Osteocyte (in vitro differentiated cells): ENCODE data around the gene LGALS16. TPM values are rescaled to one million over a fixed set of nuclear protein-coding genes. Genes with fewer than 3 reads are reported as not detected.
"Not testable (repeated sequence)": the region's sequence is repeated elsewhere in the genome, so short reads cannot be mapped to it uniquely, and the experiment has no call there.

Experiments used
- DNase-seq: peaks from one replicate; pipeline ENCODE4 v3.0.0; 2021; ENCODE audit warnings: mixed read lengths; ENCODE audit not compliant: unreplicated experiment; ENCODE audit errors: extremely low spot score
- H3K27ac Mint-ChIP-seq: one replicate; pipeline ENCODE4 v1.8.0; 2021; ENCODE audit warnings: mild to moderate bottlenecking, mixed read lengths; ENCODE audit not compliant: unreplicated experiment
- H3K27me3 Mint-ChIP-seq: one replicate; pipeline ENCODE4 v1.8.0; 2021; ENCODE audit warnings: mixed read lengths; ENCODE audit not compliant: unreplicated experiment
- H3K36me3 Mint-ChIP-seq: one replicate; pipeline ENCODE4 v1.8.0; 2021; ENCODE audit warnings: mixed read lengths; ENCODE audit not compliant: unreplicated experiment
- H3K4me1 Mint-ChIP-seq: one replicate; pipeline ENCODE4 v1.8.0; 2021; ENCODE audit warnings: mixed read lengths; ENCODE audit not compliant: unreplicated experiment
- H3K4me3 Mint-ChIP-seq: one replicate; pipeline ENCODE4 v1.8.0; 2021; ENCODE audit warnings: mild to moderate bottlenecking, moderate library complexity, mixed read lengths; ENCODE audit not compliant: unreplicated experiment
- H3K9me3 Mint-ChIP-seq: one replicate; pipeline ENCODE4 v1.8.0; 2021; ENCODE audit warnings: mixed read lengths; ENCODE audit not compliant: unreplicated experiment
- total RNA-seq: library from RNA; stranded (reverse); gene quantifications from 2 replicates; pipeline ENCODE4 v1.2.1, GENCODE V29; 2021
- TF ChIP-seq, protein P1 (sequence below): fragments of 200-600 bp; sonication (generic); IDR thresholded peaks from 2 replicates; pipeline ENCODE4 v1.5.0; 2021; ENCODE audit warnings: antibody characterized with exemption, mild to moderate bottlenecking, moderate library complexity

LGALS16 gene
- total RNA-seq, 1 donor from 2014 or later: not detected

DNA sequence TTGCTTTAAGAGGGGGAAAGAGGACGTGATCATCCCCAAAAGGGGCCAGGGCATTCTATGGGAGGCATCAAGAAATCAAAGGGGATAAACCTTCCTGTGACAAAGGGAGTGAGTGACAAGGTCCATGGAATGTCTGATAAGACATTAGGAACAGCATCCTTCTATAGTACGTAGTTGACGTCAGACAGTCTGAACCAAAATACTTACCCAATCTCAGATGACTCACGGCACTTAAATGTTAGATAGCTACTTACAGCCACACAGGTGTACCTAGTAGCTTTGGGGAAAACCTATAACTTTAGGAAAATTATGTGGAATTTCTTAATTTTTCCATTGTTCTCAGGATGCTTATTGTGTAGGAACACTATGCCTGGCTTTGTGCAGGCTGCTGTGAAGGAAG is 4.9 kb downstream of the LGALS16 start:
- H3K9me3 Mint-ChIP-seq: no peaks in the 10 kb centered on the region
- TF ChIP-seq, protein P1, sequence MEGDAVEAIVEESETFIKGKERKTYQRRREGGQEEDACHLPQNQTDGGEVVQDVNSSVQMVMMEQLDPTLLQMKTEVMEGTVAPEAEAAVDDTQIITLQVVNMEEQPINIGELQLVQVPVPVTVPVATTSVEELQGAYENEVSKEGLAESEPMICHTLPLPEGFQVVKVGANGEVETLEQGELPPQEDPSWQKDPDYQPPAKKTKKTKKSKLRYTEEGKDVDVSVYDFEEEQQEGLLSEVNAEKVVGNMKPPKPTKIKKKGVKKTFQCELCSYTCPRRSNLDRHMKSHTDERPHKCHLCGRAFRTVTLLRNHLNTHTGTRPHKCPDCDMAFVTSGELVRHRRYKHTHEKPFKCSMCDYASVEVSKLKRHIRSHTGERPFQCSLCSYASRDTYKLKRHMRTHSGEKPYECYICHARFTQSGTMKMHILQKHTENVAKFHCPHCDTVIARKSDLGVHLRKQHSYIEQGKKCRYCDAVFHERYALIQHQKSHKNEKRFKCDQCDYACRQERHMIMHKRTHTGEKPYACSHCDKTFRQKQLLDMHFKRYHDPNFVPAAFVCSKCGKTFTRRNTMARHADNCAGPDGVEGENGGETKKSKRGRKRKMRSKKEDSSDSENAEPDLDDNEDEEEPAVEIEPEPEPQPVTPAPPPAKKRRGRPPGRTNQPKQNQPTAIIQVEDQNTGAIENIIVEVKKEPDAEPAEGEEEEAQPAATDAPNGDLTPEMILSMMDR: no peak
- peaks cover 15% of the 10 kb centered on the region for H3K27me3 Mint-ChIP-seq
- no peaks in the 10 kb centered on the region for H3K4me1 Mint-ChIP-seq
- DNase-seq: no peak
- H3K27ac Mint-ChIP-seq: no peak overlapping the region
- H3K4me3 Mint-ChIP-seq: no peak overlapping the region
- no peaks in the 10 kb centered on the region for H3K36me3 Mint-ChIP-seq

DNA sequence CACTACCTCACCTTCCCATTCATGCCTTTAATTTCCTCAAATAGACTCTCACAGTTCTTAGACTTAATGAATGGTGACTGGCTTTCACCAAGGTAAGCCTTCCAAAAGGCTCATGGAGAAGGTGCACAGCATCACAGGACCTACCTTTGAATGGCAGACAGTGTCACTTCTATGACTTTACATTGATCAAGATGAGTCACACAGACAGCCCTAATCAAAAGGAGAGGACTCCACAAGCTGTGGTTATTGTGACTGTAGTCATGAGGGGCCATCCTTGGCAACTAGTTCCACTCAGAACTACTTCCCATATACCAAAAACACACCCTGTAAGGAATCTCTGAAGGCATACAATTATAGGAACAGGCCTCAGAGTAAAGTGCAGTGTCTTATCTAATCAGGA is 5.9 kb downstream of the LGALS16 start:
- H3K9me3 Mint-ChIP-seq: no peaks in the 10 kb centered on the region
- H3K4me3 Mint-ChIP-seq: no peak overlapping the region
- H3K27me3 Mint-ChIP-seq: peaks cover 15% of the 10 kb centered on the region
- no peaks in the 10 kb centered on the region for H3K36me3 Mint-ChIP-seq
- TF ChIP-seq, protein P1: no peak
- no peak overlapping the region for H3K27ac Mint-ChIP-seq
- DNase-seq: no peak
- H3K4me1 Mint-ChIP-seq: no peaks in the 10 kb centered on the region

DNA sequence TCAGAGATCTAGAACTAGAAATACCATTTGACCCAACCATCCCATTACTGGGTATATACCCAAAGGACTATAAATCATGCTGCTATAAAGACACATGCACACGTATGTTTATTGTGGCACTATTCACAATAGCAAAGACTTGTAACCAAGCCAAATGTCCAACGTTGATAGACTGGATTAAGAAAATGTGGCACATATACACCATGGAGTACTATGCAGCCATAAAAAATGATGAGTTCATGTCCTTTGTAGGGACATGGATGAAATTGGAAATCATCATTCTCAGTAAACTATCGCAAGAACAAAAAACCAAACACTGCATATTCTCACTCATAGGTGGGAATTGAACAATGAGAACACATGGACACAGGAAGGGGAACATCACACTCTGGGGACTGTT is 14.1 kb downstream of the LGALS16 start:
- H3K9me3 Mint-ChIP-seq, H3K4me3 Mint-ChIP-seq, DNase-seq, H3K36me3 Mint-ChIP-seq, H3K27ac Mint-ChIP-seq, H3K4me1 Mint-ChIP-seq: not testable (repeated sequence)
- peaks cover 18% of the 10 kb centered on the region for H3K27me3 Mint-ChIP-seq

DNA sequence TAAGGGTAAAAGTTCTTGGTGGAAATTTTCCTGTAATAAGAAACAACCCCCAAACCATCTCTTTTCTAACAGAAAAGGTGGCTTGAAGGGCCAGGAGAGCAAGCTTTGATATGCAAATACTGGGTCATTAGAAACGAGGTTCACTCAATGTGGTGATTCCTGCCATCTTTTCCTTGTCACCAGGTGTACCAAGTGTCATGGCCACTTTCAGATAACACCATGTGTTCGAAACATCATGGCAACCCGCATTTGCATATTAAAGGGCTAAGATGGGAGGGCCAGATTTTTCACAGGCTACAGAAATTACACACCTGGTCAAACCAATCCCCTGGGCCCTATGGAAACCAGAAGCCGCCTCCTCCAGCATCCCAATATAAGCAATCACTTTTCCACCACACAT is 15.3 kb downstream of the LGALS16 start:
- Mint-ChIP-seq H3K36me3 (no peaks in the 10 kb centered on the region), H3K9me3 (no peaks in the 10 kb centered on the region), H3K4me3 (no peak overlapping the region), H3K27ac (no peak overlapping the region), H3K4me1 (no peaks in the 10 kb centered on the region), H3K27me3 (peaks cover 27% of the 10 kb centered on the region)
- no peak for DNase-seq
- TF ChIP-seq, protein P1: no peak

DNA sequence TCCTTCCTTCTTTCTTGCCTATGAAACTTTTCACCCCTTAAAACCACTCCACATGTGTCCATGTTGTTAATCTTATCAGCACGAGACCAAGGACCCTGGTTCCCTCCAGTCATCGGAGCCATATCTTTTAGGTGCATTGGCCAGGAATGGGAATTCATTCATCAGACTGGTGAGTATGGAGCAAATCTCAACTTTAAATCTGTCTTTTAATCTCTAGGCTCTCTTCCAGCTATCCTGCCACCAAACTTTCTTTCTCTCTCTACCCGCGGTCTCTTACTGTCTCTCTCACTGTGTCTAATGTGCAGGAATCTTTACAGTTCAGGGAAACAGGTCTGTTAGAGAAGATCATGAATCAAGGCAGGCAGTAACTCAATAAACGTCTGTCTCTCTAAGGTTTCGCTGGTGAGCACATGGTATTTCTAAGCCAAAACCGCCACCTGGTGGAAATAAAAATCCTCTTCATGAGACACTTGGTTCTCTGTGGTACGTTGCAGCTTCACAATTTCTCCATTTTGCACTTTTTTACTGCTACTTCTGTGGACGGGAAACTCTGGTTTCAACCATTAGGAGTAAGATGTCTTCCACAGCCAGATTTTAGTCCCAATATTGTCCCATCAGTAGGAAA is 16.1 kb downstream of the LGALS16 start:
- no peaks in the 10 kb centered on the region for H3K9me3 Mint-ChIP-seq
- H3K27me3 Mint-ChIP-seq: peaks cover 28% of the 10 kb centered on the region
- no peaks in the 10 kb centered on the region for H3K4me1 Mint-ChIP-seq
- H3K27ac Mint-ChIP-seq: no peak overlapping the region
- no peak overlapping the region for H3K4me3 Mint-ChIP-seq
- TF ChIP-seq, protein P1: peak; percentile 66
- no peak for DNase-seq
- no peaks in the 10 kb centered on the region for H3K36me3 Mint-ChIP-seq

DNA sequence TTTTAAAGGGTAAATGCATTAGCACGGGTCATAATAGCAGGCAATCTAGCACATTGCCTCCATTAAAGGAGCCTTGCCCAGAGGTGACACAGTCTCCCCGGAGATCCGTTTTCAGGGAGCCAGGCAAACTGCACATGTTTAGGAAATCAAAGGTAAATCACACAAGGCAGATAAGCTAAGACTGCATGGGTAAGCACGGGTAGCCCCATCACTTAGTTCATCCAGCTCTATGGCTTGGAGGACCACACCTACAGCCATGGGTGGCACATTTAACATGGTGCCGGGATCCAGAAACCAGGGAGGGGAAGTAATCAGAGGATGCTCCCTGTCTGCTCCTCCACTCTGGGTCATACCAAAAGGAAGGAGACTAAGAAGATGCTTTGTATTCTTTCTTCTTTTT is 16.8 kb downstream of the LGALS16 start:
- TF ChIP-seq, protein P1: no peak
- Mint-ChIP-seq H3K4me3 (no peak overlapping the region), H3K27ac (no peak overlapping the region), H3K9me3 (no peaks in the 10 kb centered on the region), H3K27me3 (peaks cover 28% of the 10 kb centered on the region), H3K4me1 (no peaks in the 10 kb centered on the region), H3K36me3 (no peaks in the 10 kb centered on the region)
- DNase-seq: no peak

DNA sequence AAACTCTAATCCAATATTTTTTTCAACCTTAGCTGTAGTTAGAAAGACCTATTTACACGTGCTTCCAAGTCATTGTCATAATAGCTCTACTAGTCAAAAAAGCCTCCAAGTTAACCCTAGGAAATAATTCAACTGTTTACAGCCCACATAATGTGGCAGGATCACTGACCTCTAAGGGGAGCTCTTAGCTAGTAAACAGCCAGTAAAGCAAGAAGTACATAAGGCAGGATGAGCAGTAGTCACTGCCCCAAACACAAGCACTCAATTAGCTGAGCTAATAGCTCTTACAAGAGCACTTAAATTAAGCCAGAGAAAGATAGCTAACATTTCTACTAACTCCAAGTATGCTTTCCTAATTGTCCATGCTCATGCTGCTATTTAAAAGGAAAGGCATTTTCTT is 18.1 kb downstream of the LGALS16 start:
- not testable (repeated sequence) for DNase-seq, H3K36me3 Mint-ChIP-seq, H3K4me3 Mint-ChIP-seq, H3K4me1 Mint-ChIP-seq, H3K27ac Mint-ChIP-seq, H3K9me3 Mint-ChIP-seq
- H3K27me3 Mint-ChIP-seq: peaks cover 28% of the 10 kb centered on the region
